Measurements from ENCODE around the gene ZNF777. TPM values are rescaled to one million over a fixed set of nuclear protein-coding genes. Genes with fewer than 3 reads are reported as not detected.

ZNF777 gene
- total and polyA plus RNA-seq, 9 of the 15 experiments (the other 6 are each of a cell fraction or from before 2014, with no cell fraction given): 0.11 to 32.6 (median 9.0) TPM

GRCh38 chr7:149497467-149498261, 36.8 kb upstream of the ZNF777 start, which contains the start of gene ZNF746 (continued):
- no peak for TF ChIP-seq ZBTB5 (IDR thresholded peaks at IDR 0.05)
- peak; percentile 98 for TF ChIP-seq PCBP1 (IDR thresholded peaks at IDR 0.05; ENCODE audit: low read depth, low read length, poor library complexity, severe bottlenecking)
- TF ChIP-seq KDM1A (IDR thresholded peaks at IDR 0.05): no peak
- peak; percentile 94 for TF ChIP-seq THAP12 (CRISPR knock-in tag; IDR thresholded peaks at IDR 0.05)
- TF ChIP-seq CEBPZ (IDR thresholded peaks at IDR 0.05; ENCODE audit: borderline replicate concordance, low read depth, low read length): no peak
- no peak for TF ChIP-seq ZNF165 (CRISPR knock-in tag; IDR thresholded peaks at IDR 0.05; ENCODE audit: borderline replicate concordance)
- no peak for TF ChIP-seq ZNF12 (CRISPR knock-in tag; IDR thresholded peaks at IDR 0.05)
- no peak for TF ChIP-seq HMGN3 (IDR thresholded peaks at IDR 0.05; ENCODE audit: borderline replicate concordance, extremely low read depth, insufficient read length, low read depth, low read length)
- no peak for TF ChIP-seq ID3 (CRISPR knock-in tag; IDR thresholded peaks at IDR 0.05)
- TF ChIP-seq ID3 (tag; IDR thresholded peaks at IDR 0.05): peak; percentile 31; the same call in 1 of the 2 replicates
- 0 out of 2 replicates have a peak, but pooled peaks have one; percentile 25 for TF ChIP-seq GTF2F1 (IDR thresholded peaks at IDR 0.05; ENCODE audit: low read depth, low read length)
- TF ChIP-seq HDAC1 (IDR thresholded peaks at IDR 0.05): no peak
- TF ChIP-seq ZKSCAN8 (CRISPR knock-in tag; IDR thresholded peaks at IDR 0.05): no peak
- TF ChIP-seq PTBP1 (IDR thresholded peaks at IDR 0.05; ENCODE audit: low read depth, low read length): peak; percentile 89; the same call in 1 of the 2 replicates
- TF ChIP-seq ZNF431 (CRISPR knock-in tag; IDR thresholded peaks at IDR 0.05): peak; percentile 55; the same call in 1 of the 2 replicates
- no peak for TF ChIP-seq POLR3A (IDR thresholded peaks at IDR 0.05; ENCODE audit: borderline replicate concordance, extremely low read depth, insufficient read depth, insufficient read length)
- TF ChIP-seq ZNF124 (CRISPR knock-in tag; IDR thresholded peaks at IDR 0.05): no peak

Measured in K562 (cell line).